ENCODE measurements around the gene DMD. TPM values are rescaled to one million over a fixed set of nuclear protein-coding genes. Genes with fewer than 3 reads are reported as not detected.

DMD gene
- total RNA-seq, 2 experiments from 2014 or later, result 0.20 to 0.47 TPM

DNA sequence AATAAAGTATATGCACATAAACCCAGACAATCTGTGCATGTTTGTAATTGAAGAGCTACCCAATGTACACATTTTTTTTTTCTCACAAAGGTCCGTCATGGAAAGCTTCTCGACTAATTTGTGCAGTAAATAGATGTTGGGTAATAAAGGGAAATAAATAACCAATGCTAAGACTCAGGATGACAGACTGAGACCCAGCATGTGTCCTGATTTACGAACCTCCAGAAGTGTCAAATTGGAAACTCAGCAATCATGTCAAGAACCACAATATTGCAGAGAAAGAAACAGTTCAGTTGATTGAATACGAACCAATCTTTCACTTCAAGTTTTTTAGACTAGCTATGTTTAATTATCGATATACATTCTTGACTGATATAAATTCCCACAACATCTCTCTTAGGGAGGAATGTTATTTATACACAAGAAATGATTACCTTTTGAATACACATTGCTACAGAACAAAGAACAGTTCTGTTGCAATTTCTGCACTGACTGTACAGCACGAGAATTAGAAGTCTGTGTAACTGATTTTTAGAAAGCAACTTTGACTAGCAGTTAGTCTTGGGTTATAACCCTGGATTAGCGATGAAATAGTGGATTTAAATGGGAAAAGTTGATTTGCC is 1513.9 kb downstream of the DMD start:
- no peak overlapping the region for H3K4me3 Mint-ChIP-seq
- TF ChIP-seq CTCF (IDR thresholded peaks at IDR 0.05), result no peak
- Histone ChIP-seq H3K36me3 (ENCODE audit: insufficient read depth, low read length) (no peaks in the 10 kb centered on the region), H3K9me3 (ENCODE audit: control insufficient read depth in 1 of 2, insufficient read depth in 1 of 2, low read length in 2 of 2) (no peaks in the 10 kb centered on the region), H3K4me1 (ENCODE audit: insufficient read depth, low read length) (no peaks in the 10 kb centered on the region), H3K27me3 (ENCODE audit: control insufficient read depth in 1 of 2, insufficient read depth in 2 of 2, low read length in 2 of 2) (no peaks in the 10 kb centered on the region), H3K4me3 (ENCODE audit: low read length) (no peak overlapping the region), H3K27ac (ENCODE audit: low read depth in 1 of 2, low read length in 2 of 2) (no peak overlapping the region)
- H3K36me3 Mint-ChIP-seq (ENCODE audit: low read depth), result no peaks in the 10 kb centered on the region
- POLR2A ChIA-PET, result no interaction called here
- intact Hi-C loops (cut with DNase I, micrococcal nuclease), result no loop called here
- DNase-seq (no peak), ATAC-seq (ENCODE audit: poor library complexity) (no peak)
- no peaks in the 10 kb centered on the region for H3K9me3 Mint-ChIP-seq
- H3K27me3 Mint-ChIP-seq, result no peaks in the 10 kb centered on the region
- no peak overlapping the region for H3K27ac Mint-ChIP-seq
- H3K4me1 Mint-ChIP-seq (ENCODE audit: low read depth), result no peaks in the 10 kb centered on the region
- CTCF ChIA-PET, result no interaction called here

DNA sequence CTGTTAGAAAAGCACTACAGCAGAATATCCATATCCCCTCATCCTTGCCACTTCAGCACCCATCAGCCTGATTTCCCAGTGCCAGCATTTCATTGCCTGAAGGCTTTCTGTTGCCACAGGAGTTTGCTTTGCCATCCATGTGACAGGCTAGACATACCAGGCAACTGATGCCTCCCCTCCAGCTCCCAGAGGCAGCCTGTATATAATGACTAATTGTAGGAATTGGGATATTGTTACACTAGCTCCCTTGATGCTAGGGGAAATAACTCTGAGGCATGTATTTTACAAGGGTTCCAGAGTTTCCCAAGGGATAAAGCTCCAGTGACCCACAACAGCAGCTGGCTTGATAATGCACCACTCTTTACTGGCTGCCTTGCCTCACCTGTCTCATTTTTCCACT is 1531.5 kb downstream of the DMD start:
- intact Hi-C loops (cut with DNase I, micrococcal nuclease), result no loop called here
- H3K36me3 ChIP-seq (ENCODE audit: insufficient read depth, low read length), result no peaks in the 10 kb centered on the region
- TF ChIP-seq CTCF (IDR thresholded peaks at IDR 0.05), result no peak
- H3K4me1 ChIP-seq (ENCODE audit: insufficient read depth, low read length), result no peaks in the 10 kb centered on the region
- no peak overlapping the region for H3K4me3 Mint-ChIP-seq
- CTCF ChIA-PET, result no interaction called here
- H3K9me3 Mint-ChIP-seq, result no peaks in the 10 kb centered on the region
- no peak for DNase-seq
- H3K9me3 ChIP-seq (ENCODE audit: control insufficient read depth in 1 of 2, insufficient read depth in 1 of 2, low read length in 2 of 2), result no peaks in the 10 kb centered on the region
- no peaks in the 10 kb centered on the region for H3K36me3 Mint-ChIP-seq (ENCODE audit: low read depth)
- H3K27ac Mint-ChIP-seq, result no peak overlapping the region
- H3K4me3 ChIP-seq (ENCODE audit: low read length), result no peak overlapping the region
- H3K27ac ChIP-seq (ENCODE audit: low read depth in 1 of 2, low read length in 2 of 2), result no peak overlapping the region
- no peak for ATAC-seq (ENCODE audit: poor library complexity)
- POLR2A ChIA-PET, result no interaction called here
- H3K27me3 Mint-ChIP-seq, result no peaks in the 10 kb centered on the region
- H3K4me1 Mint-ChIP-seq (ENCODE audit: low read depth), result no peaks in the 10 kb centered on the region
- H3K27me3 ChIP-seq (ENCODE audit: control insufficient read depth in 1 of 2, insufficient read depth in 2 of 2, low read length in 2 of 2), result no peaks in the 10 kb centered on the region

- Histone ChIP-seq H3K9me3 (ENCODE audit: control insufficient read depth in 1 of 2, insufficient read depth in 1 of 2, low read length in 2 of 2) (no peaks in the 10 kb centered on the region), H3K4me3 (ENCODE audit: low read length) (no peak overlapping the region), H3K4me1 (ENCODE audit: insufficient read depth, low read length) (no peaks in the 10 kb centered on the region), H3K27me3 (ENCODE audit: control insufficient read depth in 1 of 2, insufficient read depth in 2 of 2, low read length in 2 of 2) (no peaks in the 10 kb centered on the region), H3K27ac (ENCODE audit: low read depth in 1 of 2, low read length in 2 of 2) (no peak overlapping the region), H3K36me3 (ENCODE audit: insufficient read depth, low read length) (no peaks in the 10 kb centered on the region)
- Mint-ChIP-seq H3K4me3 (no peak overlapping the region), H3K36me3 (ENCODE audit: low read depth) (no peaks in the 10 kb centered on the region), H3K9me3 (no peaks in the 10 kb centered on the region), H3K27ac (no peak overlapping the region), H3K4me1 (ENCODE audit: low read depth) (no peaks in the 10 kb centered on the region), H3K27me3 (no peaks in the 10 kb centered on the region)
- TF ChIP-seq CTCF (IDR thresholded peaks at IDR 0.05), result no peak
- ATAC-seq (ENCODE audit: poor library complexity) (no peak), DNase-seq (no peak)
- POLR2A ChIA-PET, result no interaction called here
- intact Hi-C loops (cut with DNase I, micrococcal nuclease), result no loop called here
- CTCF ChIA-PET, result no interaction called here
Observed at GRCh38 chrX:31670245-31670644, 1541.1 kb downstream of the DMD start.

All from CD4-positive, alpha-beta T cell (primary cell).